Fibroblast of skin of abdomen (primary cell): ENCODE measurements around the gene TFEC.

Source experiments
- DNase-seq: peaks from one replicate; pipeline ENCODE4 v3.0.0-alpha.2; 2013

The TFEC gene

DNA sequence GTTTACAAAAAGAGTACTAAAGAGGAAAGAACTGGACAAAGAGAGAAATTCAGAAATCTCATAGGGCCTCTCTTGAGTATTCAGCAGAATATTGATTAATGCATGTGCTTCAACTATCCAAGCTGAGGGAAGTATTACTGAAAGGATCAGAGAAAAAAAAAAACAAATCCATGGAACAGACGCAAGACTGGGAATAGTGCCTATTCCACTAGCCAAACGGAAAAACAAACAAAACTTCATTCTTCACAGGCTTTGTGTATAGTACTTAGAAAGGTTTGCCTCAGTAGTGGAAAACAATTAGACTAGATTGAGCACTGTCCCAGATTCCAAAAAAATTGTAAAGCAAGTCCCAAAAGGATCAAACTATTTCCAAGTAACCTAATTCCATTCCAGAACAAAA is 106.2 kb downstream of the TFEC start:
- DNase-seq: no peak

DNA sequence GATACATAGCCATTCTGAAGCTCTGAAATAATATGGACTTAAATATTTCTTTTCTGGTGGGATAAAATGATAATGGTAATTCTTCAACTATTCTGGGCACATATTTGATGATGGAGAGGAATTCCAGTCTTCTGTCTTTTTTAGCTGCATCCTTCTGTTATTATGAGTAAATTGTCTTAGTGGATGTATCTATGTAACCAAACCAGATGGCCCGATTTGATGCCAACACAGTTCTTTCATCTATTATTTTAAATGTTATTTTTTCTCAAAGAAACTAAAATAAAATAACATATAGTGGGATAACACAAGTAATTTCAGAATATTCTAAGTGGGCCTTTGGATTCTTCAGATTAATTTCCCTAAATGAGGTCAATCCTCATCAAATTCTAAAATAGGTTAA is 110.2 kb downstream of the TFEC start:
- no peak for DNase-seq

DNA sequence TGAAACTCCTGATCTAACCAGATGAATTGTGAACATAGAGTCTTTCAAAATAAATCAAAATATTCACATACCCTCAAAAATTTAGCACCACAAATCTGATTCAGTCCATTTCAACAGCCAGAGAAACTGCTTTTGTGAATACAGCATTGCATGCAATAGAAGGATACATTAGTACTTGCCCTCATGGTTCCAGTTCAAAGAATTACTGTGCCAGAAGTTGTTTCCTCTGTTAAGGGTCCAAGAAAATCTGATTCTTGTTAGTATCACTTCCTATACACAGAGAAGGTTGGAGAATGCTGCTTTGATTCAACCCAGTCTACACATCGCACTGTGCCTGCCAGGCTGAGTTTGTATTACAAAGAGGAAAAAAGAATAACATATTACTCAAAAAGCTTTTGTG is 115.6 kb downstream of the TFEC start:
- peak; percentile 43 for DNase-seq

DNA sequence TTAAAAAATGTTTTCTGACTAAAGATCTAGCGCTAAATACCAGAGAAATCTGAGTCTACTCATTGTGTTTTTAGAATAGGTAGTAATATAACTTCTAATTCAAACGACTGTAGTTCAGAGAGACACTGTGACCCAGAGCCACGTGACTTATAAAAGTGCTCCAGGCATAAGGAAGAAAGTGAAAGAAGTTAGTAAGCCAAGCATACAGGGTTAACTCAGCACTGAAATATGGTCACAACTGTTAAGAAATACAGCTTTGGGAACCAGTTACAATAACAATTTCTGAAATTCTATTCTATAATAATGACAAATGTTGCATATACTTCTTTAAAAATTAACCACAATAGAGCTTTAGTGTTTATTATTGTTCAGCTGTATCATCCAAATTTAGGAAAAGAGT is 119.1 kb downstream of the TFEC start:
- DNase-seq: no peak

DNA sequence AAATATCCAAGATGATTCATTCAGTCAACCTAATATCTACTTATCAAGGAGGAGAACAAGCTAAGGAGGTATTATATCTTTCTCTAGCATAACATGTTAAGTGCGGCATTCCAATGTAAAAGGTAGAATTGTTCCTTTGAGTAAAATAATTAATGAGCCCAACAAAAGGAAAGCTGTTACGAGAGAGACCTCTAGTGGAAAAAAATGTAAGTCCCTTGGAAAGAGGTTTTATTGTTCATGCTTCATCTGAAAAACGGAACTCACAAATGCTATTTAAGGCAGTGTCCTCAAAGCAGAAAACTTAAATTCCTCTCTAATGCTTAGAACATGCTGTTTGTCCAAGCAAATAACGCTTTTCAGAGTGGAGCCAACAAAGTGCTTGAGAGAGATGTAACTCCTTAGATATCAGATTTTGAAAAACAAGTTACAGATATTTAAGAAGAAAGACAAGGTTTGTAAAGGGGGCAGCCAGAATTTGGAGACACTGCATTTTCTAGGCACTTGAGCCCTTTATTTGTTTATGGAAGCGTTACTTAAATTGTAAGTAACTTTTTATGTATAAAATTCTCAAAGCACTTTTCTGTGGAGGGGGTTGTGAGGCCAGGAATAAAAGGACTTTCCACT is 119.9 kb downstream of the TFEC start:
- peak; percentile 45 for DNase-seq

DNA sequence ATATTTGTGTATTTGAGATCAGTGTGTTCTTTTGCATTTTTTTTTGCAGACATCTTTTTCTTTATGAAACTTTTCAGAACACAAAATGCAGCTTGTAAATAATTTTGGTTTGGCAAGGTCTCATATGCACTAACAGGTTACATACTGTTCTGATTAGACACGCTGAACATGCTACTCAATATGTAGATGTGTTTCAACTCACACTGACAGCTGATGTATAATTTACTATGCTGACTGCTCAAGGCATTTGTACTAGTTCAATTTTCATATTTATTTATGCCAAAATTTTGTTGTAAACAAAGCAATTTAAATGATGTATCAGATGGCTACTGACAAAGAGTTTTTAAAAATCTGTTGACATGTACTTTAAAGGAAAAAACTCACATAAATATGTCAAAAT is 123.8 kb downstream of the TFEC start:
- peak; percentile 33 for DNase-seq

DNA sequence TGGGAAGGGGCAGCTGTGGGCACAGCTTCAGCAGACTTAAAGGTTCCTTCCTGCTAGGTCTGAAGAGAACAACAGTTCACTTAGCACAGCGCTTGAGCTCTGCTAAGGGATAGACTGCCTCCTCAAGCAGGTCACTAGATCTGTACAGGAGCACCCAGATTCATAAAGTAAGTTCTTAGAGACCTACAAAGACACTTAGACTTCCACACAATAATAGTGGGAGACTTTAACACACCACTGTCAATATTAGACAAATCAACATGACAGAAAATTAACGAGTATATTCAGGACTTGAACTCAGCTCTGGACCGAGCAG is 140.9 kb downstream of the TFEC start:
- no peak for DNase-seq

DNA sequence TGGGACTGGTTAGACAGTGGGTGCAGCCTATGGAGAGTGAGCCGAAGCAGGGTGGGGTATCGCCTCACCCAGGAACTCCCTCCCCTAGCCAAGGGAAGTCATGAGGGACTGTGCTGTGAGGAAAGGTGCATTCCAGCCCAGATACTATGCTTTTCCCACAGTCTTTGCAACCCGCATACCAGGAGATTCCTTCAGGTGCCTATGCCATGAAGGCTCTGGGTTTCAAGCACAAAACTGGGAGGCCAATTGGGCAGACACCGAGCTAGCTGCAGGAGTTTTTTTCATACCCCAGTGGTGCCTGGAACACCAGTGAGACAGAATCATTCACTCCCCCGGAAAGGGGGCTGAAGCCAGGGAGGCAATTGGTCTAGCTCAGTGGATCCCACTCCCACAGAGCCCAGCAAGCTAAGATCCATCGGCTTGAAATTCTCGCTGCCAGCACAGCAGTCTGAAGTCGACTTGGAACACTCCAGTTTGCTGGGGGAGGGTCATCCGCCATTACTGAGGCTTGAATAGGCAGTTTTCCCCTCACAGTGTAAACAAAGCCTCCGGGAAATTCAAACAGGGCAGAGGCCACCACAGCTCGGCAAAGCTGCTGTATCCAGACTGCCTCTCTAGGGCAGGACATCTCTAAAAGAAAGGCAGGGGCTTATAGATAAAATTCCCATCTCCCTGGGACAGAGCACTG is 141.4 kb downstream of the TFEC start:
- no peak for DNase-seq

DNA sequence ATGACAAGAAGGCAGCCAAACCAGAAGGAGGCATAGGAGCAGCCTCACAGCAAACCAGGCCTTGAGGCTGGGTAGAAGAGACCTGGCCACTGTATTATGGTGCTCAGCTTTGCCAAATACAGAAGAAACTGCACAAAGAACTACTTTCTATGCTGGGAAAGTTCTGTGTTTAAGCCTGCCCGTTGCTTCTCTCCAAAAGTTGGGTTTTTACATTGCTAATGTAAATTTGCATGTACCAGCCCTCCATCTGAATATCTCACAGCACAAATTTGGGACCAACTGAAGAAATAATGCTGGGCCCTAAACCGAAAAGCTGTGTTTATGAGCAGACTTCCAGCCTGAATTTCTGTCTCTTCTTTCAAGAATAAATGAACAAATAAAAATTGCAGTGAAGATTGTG is 145.0 kb downstream of the TFEC start:
- no peak for DNase-seq
